DND-41 (cell line): ENCODE results near the gene ROCK2.

Experiments used
- EZH2 ChIP-seq: IDR thresholded peaks from 3 replicates; pipeline ENCODE4 v1.6.1; 2012; ENCODE audit warnings: borderline replicate concordance, low read depth, mild to moderate bottlenecking, moderate library complexity, low read length, inconsistent platforms; ENCODE audit not compliant: severe bottlenecking
- TF ChIP-seq, protein P1 (sequence below): IDR thresholded peaks from 2 replicates; pipeline ENCODE4 v1.5.1; 2012; ENCODE audit warnings: borderline replicate concordance, low read length, moderate library complexity, mild to moderate bottlenecking; ENCODE audit not compliant: poor library complexity, severe bottlenecking; ENCODE audit errors: extremely low read depth

DNA sequence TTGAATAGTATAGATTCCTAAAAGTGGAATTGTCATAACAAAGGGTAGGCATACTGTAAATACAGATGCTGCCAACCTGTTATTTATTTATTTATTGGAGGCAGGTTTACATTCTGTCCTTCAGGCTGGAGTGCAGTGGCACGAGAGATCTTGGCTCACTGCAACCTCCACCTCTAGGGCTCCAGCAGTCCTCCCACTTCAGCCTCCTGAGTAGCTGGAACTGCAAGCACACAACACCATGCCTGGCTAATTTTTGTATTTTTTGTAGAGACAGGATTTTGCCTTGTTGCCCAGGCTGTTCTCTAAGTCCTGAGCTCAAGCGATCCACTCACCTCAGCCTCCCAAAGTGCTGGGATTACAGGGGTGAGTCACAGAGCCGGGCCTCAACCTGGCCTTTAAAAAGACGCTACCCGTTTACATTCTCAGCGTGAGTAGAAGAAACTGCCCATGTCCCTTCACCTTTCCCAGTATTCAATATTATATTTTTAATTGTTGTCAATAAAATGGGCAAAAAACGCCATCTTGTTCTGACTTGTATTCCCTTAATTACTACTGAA is 3.0 kb upstream of the ROCK2 start:
- TF ChIP-seq, protein P1, sequence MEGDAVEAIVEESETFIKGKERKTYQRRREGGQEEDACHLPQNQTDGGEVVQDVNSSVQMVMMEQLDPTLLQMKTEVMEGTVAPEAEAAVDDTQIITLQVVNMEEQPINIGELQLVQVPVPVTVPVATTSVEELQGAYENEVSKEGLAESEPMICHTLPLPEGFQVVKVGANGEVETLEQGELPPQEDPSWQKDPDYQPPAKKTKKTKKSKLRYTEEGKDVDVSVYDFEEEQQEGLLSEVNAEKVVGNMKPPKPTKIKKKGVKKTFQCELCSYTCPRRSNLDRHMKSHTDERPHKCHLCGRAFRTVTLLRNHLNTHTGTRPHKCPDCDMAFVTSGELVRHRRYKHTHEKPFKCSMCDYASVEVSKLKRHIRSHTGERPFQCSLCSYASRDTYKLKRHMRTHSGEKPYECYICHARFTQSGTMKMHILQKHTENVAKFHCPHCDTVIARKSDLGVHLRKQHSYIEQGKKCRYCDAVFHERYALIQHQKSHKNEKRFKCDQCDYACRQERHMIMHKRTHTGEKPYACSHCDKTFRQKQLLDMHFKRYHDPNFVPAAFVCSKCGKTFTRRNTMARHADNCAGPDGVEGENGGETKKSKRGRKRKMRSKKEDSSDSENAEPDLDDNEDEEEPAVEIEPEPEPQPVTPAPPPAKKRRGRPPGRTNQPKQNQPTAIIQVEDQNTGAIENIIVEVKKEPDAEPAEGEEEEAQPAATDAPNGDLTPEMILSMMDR, result no peak
- TF ChIP-seq EZH2, result no peak
